Activated T-cell treated with anti-CD3 and anti-CD28 coated beads, Interleukin-2, amount 50 U/mL, for 24 hours (primary cell): ENCODE data around the gene PAX6.

ENCODE experiments used
- DNase-seq: peaks from one replicate; pipeline ENCODE4 v3.0.0-alpha.2; 2020
- H3K27ac Mint-ChIP-seq: 2 replicates; pipeline ENCODE4 v1.8.0; 2020; ENCODE audit warnings: mild to moderate bottlenecking, mixed read lengths
- H3K27me3 Mint-ChIP-seq: 2 replicates; pipeline ENCODE4 v1.8.0; 2020; ENCODE audit warnings: mixed read lengths
- H3K36me3 Mint-ChIP-seq: 2 replicates; pipeline ENCODE4 v1.8.0; 2020; ENCODE audit warnings: low read depth, mixed read lengths
- H3K4me1 Mint-ChIP-seq: 2 replicates; pipeline ENCODE4 v1.8.0; 2020; ENCODE audit warnings: low read depth, mixed read lengths
- H3K4me3 Mint-ChIP-seq: 2 replicates; pipeline ENCODE4 v1.8.0; 2020; ENCODE audit warnings: mild to moderate bottlenecking, moderate library complexity, mixed read lengths
- H3K9me3 Mint-ChIP-seq: 2 replicates; pipeline ENCODE4 v1.8.0; 2020; ENCODE audit warnings: mixed read lengths

Gene PAX6

DNA sequence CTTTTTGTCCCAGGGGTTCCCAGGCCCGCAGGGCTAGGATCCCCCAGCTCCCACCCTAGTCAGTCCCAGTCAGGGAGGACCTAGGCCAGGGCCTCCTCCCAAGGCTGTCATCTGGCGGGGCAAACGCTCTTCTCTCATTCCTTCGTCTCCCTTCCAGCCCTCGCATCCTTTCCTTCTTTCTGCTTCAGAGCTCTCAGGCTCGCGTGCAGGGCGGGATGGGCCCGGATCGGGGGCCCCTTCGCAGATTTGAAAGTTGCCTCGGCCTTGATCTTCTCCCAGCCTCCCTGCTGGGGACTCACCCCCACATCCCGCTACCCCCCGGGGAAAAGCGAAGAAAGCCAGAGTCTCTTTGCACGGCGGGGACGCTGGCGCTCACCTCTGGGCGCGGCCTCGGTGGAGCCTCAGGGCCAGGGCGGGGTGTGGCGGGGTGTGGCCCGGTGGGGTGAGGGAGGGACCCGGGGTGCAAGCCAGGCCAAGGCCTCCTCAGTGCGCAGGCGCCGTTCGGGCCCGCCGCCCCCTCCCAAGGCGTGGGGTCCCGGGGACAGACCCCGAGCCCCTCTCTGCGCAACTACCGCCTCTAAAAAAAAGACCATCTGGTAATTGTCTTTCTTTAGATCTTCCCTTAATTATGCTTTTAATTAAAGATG, 14.8 kb upstream of the PAX6 start:
- Mint-ChIP-seq H3K4me3 (no peak overlapping the region), H3K27ac (no peak overlapping the region), H3K9me3 (peaks cover 4% of the 10 kb centered on the region), H3K36me3 (no peaks in the 10 kb centered on the region), H3K27me3 (peaks cover 86% of the 10 kb centered on the region), H3K4me1 (peaks cover 20% of the 10 kb centered on the region)
- no peak for DNase-seq

DNA sequence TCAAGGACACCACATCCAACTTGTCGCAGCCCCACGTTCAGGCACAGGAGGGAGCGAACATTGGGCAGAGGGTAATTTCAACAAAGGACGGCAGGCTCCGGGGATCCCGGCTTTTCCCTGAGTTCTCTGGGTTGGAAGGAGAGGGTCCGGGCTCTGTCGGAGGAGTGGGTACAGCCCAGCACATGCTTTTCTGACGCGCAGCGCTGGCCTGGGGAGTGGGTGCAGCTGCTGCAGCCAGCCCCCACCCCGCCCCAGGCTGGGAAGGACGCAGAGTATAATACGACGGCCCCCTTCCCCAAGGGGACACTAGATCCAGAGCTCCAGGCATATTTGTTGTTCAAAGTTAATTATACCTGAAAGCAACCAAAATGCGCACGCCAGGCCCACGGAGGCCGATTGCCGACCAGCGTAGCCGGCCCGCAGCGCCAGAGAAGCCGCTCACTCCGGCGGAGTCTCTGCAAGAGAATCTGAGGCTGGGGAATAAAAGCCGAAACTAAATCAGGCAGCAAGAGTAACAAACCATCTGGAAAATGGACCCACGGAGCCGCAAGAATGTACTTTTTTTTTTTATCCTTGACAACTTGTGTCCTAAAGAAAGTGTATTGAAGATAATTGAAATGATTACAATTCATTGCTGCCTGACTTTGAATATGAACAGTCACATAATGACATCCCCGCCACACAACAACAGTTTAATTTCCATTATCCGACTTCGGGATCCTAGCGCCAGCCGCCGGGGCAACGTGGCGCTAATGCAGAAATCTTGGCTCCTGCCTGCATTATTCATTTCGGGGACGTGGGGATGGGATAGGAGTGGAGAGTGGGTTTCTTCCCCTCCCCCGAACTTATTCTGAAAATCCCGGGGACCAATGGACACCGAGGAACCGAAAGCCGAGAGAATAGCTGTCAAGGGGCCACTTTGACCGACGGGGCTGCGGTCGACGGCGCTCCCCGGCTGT, 14.0 kb upstream of the PAX6 start:
- Mint-ChIP-seq H3K4me1 (peaks cover 20% of the 10 kb centered on the region), H3K9me3 (peaks cover 4% of the 10 kb centered on the region), H3K27ac (peak overlapping the region; percentile 50), H3K4me3 (no peak overlapping the region), H3K27me3 (peaks cover 88% of the 10 kb centered on the region), H3K36me3 (no peaks in the 10 kb centered on the region)
- DNase-seq, result no peak

DNA sequence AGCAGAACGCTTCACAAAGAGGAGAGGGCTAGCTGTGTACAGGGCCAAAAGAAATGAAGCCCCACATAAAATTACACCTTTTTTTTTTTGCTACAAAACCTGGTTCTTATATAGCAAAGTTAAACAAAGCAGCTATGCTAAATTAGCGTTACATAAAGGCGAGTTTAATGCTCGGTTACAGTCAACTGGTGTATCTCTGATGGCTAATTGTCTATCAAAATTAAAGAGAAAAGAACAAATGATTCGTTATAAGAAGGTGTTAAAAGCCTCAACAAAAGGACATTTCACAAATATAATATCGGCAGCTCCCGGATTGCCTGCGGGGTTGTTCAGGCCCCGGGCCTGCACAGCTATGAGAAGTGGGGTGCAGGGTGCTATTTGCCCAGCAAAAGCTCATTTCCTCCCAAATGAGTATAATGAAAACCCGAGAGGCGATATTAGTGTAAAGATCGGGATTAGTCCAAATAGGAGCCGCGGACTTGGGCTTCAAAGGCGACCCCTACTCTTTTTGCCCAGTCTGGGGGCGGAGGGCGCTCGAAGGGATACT, 13.3 kb upstream of the PAX6 start:
- Mint-ChIP-seq H3K4me1 (peaks cover 20% of the 10 kb centered on the region), H3K4me3 (no peak overlapping the region), H3K36me3 (no peaks in the 10 kb centered on the region), H3K9me3 (peaks cover 4% of the 10 kb centered on the region), H3K27me3 (peaks cover 88% of the 10 kb centered on the region), H3K27ac (peak overlapping the region; percentile 50)
- no peak for DNase-seq

DNA sequence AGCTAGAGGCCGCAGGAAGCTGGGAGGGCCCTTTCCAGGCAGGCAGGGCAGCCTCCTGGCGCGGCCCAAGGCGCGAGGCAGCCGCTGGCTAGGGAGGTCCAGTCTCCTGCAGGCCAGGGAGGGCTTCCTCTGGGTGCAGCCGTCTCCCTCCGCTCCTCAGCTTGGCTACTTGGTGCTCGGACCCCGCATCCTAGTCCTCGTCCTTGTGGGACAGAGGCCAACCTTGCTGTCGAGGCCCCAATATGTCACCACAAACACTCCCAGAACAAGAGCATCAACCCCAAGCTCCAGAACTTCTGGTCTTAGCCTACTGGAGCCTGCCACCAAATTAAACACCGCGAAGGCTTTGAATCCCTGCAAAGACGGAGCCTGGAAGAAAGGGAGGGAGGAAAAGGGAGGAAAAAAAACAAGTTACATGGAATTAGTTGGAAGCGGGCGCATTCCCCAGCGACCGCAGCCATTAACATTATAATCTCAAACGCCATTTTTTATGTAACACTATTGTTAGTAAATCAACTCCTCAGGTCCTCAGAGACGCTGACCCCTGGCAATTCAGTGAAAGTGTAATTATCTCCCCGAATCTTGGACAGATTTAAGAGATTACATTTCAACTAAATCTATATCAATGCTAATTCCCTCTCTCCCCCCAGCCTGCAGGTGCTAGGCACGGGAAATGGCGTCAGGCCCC, 12.7 kb upstream of the PAX6 start:
- Mint-ChIP-seq H3K4me1 (peaks cover 20% of the 10 kb centered on the region), H3K36me3 (no peaks in the 10 kb centered on the region), H3K9me3 (peaks cover 4% of the 10 kb centered on the region), H3K27ac (no peak overlapping the region), H3K4me3 (no peak overlapping the region), H3K27me3 (peaks cover 90% of the 10 kb centered on the region)
- DNase-seq, result no peak

DNA sequence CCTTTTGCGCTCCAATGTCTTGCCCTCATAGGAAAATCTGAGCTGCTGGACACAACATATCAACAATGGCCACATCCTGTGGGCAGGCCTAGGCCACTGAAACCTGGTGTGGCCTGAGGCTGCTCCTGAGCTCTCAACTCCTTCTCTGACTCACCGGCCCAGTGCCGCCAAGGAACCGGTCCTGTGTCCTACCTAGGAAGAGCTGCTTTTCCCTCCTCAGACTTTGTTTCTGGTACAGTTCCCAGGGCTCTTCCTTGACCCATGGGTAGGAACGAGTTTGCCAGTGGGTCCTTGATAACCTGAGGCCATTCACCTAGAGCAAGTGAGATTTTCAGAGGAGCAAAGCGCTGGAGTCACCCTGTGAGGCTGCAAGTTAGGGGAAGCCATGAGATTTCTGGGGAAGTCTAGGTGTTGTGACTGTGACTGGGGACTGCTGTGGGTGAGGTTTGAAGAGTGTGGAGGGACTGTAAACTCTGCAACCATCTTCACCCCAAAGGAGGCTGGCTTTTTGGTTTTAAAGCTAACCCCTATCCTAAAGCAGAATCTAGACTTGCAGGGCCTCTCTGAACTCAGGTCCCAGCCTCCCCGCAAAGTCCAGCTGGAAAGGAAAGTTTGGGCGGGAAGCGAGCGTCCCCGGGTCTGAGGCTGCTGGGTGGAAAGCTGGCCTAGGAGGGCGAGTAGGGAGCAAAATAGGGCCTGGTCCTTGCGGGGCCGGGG, 12.0 kb upstream of the PAX6 start:
- Mint-ChIP-seq H3K4me1 (peaks cover 22% of the 10 kb centered on the region), H3K9me3 (peaks cover 4% of the 10 kb centered on the region), H3K4me3 (no peak overlapping the region), H3K27me3 (peaks cover 94% of the 10 kb centered on the region), H3K36me3 (no peaks in the 10 kb centered on the region), H3K27ac (no peak overlapping the region)
- no peak for DNase-seq

DNA sequence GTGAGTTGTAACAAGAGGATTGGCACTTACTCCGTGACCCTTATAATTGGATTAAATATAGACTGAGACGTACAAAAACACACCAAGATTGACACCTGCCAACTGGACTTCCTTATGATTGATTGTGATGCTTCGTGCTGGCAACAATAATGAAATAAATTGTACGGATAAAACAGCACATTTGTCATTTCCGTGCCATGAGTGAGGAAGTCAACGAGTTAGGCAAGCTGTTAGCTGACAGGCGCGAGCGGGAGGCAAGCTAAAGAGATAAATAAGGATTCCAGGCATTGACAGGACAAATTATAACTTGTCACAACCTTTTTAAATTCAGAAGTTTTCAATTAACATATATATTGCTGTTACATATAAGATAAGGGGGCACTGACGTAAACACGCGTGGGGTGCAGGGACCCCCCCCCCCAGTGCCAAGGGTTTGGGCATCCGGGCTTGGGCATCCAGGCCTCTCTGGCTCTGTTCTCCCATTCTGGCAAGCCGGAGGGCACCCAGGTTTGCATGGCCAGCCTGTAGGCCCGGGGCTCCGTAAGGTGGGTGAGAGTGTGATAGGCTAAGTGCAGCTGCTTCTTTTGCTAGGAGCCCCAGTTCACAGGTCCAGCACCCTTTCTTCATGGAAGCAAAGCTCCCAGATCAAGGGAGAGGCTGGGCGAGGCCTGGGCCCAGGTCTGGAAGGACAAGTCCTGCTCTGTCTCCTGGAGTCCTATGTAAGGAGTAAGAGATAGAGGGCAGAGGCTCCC, 11.2 kb upstream of the PAX6 start:
- no peak for DNase-seq
- Mint-ChIP-seq H3K9me3 (peaks cover 4% of the 10 kb centered on the region), H3K27ac (no peak overlapping the region), H3K36me3 (no peaks in the 10 kb centered on the region), H3K4me1 (peaks cover 19% of the 10 kb centered on the region), H3K4me3 (no peak overlapping the region), H3K27me3 (peaks cover 93% of the 10 kb centered on the region)

DNA sequence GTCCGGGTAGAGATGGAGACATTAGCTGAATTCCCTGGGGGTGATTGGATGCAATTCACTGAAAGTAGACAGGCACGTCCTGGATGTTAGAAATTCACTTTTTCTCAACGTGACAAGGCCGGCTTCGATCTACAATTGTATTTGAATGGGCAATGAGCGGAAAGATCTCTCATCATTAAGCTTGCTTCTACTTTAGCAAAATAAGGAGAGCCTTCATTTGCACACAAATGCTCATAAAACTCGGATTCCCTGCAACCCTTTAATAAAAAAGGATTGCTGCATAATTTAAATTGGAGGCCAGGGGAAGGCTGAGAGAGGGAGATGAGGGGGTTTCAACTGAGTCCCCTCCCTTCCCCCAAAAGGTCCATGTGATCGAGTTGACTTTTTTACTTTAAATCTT, 10.6 kb upstream of the PAX6 start:
- peaks cover 4% of the 10 kb centered on the region for H3K9me3 Mint-ChIP-seq
- H3K4me3 Mint-ChIP-seq, result no peak overlapping the region
- DNase-seq, result no peak
- no peaks in the 10 kb centered on the region for H3K36me3 Mint-ChIP-seq
- H3K27me3 Mint-ChIP-seq, result peaks cover 94% of the 10 kb centered on the region
- H3K4me1 Mint-ChIP-seq, result peaks cover 21% of the 10 kb centered on the region
- no peak overlapping the region for H3K27ac Mint-ChIP-seq

DNA sequence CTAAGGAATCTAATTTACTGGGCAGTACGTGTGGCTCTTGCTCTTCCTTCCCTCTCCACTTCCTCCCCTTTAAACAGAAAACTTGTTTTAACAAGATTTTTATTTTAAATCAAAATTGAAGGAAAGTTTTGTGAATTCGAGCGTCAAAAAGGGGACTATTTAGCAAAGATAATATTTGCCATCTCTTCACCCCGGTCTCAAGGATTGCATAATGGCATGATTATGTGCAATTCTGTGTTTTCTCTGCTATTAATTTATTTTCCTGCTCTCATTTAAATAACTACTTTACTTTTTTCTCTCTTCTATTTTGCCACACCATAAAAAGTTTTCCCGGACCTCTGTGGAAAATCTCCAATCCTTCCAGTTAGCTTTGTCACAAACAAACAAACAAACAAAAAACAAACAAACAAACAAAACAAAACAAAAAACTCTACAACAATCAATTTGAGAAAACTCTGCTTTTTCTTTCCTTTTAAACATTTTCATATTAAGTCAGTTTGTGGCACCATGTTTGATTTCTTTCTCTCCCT, 10.2 kb upstream of the PAX6 start:
- Mint-ChIP-seq H3K4me3 (no peak overlapping the region), H3K9me3 (peaks cover 4% of the 10 kb centered on the region), H3K36me3 (no peaks in the 10 kb centered on the region), H3K4me1 (peaks cover 19% of the 10 kb centered on the region), H3K27ac (no peak overlapping the region), H3K27me3 (peaks cover 92% of the 10 kb centered on the region)
- no peak for DNase-seq

DNA sequence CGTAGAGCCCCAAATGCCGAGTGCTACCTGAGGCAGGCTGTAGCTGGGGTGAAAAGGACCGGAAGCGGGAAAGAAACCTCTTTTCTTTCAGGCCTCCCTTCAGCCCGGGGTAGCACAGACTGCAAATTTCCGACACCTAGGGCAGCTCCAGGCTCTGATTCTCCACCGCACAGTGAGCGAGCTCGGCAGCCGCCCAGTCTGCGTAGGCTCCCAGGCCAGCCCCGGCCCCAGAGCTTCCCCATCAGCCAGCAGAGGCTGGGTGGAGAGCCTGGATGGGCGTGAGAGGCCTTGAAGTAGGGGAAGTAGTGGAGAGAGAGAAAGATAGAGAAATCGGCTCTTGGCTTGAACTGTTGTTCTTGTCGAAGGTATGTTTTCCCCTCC, 9.3 kb upstream of the PAX6 start:
- DNase-seq, result no peak
- H3K4me1 Mint-ChIP-seq, result peaks cover 21% of the 10 kb centered on the region
- H3K27me3 Mint-ChIP-seq, result peaks cover 92% of the 10 kb centered on the region
- peaks cover 4% of the 10 kb centered on the region for H3K9me3 Mint-ChIP-seq
- no peak overlapping the region for H3K4me3 Mint-ChIP-seq
- no peaks in the 10 kb centered on the region for H3K36me3 Mint-ChIP-seq
- H3K27ac Mint-ChIP-seq, result no peak overlapping the region

DNA sequence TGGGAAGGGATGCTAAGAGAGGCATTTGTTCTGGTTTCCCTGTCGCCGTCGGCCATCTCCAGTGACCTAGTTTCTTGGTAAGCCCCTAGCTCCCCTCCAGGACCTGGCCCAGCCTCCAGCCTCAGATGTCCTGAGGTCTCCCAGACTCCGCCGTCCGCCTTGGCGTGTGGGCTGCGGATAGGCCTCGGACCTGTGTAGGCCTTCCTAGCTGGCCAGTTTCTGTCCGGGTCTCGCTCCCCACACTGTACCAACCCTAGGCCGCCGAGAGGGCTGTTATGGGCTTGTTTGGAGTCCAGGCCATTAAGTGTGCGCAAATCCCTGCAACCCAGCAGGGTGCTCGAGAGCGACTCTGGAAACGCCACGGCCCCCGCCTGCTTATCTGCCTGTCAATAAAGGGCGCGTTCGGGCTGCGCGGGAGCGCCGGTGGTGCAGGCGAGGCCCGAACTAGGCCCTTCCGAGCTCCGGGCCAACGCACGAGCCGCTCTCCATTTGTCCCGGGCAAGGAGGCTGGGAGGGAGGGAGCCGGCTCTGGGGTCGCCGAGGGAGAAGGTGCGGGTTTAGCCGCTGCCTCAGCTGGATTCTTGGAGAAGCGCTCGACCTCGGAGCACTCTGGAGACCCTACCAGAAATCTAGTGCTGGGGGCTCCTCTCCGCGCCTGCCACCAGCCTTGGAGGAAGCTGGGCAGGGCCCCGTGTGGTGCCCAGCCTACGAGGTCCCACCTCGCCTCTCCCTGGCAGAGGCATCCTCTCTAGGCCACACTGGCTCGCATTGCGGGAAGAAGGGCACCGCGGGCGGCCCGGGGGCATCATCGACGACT, 8.7 kb upstream of the PAX6 start:
- H3K36me3 Mint-ChIP-seq, result no peaks in the 10 kb centered on the region
- no peak overlapping the region for H3K4me3 Mint-ChIP-seq
- peaks cover 4% of the 10 kb centered on the region for H3K9me3 Mint-ChIP-seq
- DNase-seq, result no peak
- no peak overlapping the region for H3K27ac Mint-ChIP-seq
- peaks cover 92% of the 10 kb centered on the region for H3K27me3 Mint-ChIP-seq
- H3K4me1 Mint-ChIP-seq, result peaks cover 22% of the 10 kb centered on the region

DNA sequence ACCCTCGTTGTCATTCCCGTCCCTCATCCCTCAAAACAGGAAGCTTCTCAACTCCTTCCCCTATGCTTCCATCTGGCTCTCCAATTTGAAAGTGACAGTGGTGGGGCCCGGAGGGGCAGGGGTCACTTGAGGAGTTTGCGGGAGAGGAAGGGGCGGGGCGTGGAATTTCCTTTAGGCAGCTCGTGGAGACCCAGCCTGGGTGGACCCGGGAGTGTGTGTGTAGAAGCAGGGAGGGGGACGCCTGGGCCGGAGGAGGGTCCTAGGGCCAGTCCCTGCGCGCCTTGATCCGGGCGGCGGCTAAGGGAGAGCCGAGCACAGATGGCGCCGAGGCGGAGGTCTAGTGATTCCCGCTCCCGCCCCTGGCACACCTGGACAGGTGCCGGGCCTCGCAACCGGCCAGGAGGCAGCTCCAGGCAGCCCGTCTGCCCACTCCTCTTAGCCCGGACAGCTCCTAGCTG, 7.8 kb upstream of the PAX6 start:
- H3K27ac Mint-ChIP-seq, result no peak overlapping the region
- no peak for DNase-seq
- H3K4me1 Mint-ChIP-seq, result peaks cover 26% of the 10 kb centered on the region
- H3K36me3 Mint-ChIP-seq, result no peaks in the 10 kb centered on the region
- H3K4me3 Mint-ChIP-seq, result no peak overlapping the region
- H3K9me3 Mint-ChIP-seq, result peaks cover 4% of the 10 kb centered on the region
- H3K27me3 Mint-ChIP-seq, result peaks cover 90% of the 10 kb centered on the region

DNA sequence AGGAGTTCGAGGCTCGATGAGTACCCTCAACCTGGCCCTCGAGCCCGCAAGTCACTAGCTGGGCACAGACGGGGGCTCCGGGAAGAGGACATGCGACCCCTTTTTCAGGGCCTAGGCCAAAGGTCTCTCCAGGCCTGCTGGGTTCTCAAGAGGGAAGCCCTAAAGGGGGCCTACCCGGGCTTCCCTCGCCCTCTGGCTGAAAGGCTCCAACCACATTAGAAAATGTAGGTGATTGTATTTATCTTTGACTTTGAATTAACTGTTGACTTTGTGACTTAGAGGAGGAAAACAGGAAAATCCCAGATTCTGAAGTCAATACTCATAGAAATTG, 7.3 kb upstream of the PAX6 start:
- Mint-ChIP-seq H3K4me1 (peaks cover 30% of the 10 kb centered on the region), H3K27ac (no peak overlapping the region), H3K27me3 (peaks cover 89% of the 10 kb centered on the region), H3K9me3 (peaks cover 4% of the 10 kb centered on the region), H3K4me3 (no peak overlapping the region), H3K36me3 (no peaks in the 10 kb centered on the region)
- no peak for DNase-seq
